GM10248 (cell line): ENCODE measurements around the gene SLC46A2.
A peak's percentile ranks its signal among the peaks of the same experiment; 100 is the strongest.

Experiments
- CTCF ChIA-PET: fragments of 300-600 bp; sonication (Branson Sonifier 250); formaldehyde crosslinking; extraction: SDS; loops from one replicate; lab custom pipeline; 2021; ENCODE audit warnings: antibody characterized with exemption; lab: Yijun Ruan, JAX
- POLR2A ChIA-PET: fragments of 350-650 bp; sonication (Branson Sonifier 250); formaldehyde crosslinking; extraction: SDS; loops from one replicate; lab custom pipeline; 2020; ENCODE audit warnings: antibody characterized with exemption; lab: Yijun Ruan, JAX
- DNase-seq: peaks from one replicate; pipeline ENCODE4 v3.0.0; 2012; ENCODE audit errors: extremely low spot score
- TF ChIP-seq, protein P1 (sequence below): IDR thresholded peaks from 2 replicates; pipeline ENCODE4 v1.5.1; 2012; ENCODE audit warnings: mild to moderate bottlenecking, low read depth; ENCODE audit errors: extremely low read depth, missing control alignments, control extremely low read depth

SLC46A2 gene

DNA sequence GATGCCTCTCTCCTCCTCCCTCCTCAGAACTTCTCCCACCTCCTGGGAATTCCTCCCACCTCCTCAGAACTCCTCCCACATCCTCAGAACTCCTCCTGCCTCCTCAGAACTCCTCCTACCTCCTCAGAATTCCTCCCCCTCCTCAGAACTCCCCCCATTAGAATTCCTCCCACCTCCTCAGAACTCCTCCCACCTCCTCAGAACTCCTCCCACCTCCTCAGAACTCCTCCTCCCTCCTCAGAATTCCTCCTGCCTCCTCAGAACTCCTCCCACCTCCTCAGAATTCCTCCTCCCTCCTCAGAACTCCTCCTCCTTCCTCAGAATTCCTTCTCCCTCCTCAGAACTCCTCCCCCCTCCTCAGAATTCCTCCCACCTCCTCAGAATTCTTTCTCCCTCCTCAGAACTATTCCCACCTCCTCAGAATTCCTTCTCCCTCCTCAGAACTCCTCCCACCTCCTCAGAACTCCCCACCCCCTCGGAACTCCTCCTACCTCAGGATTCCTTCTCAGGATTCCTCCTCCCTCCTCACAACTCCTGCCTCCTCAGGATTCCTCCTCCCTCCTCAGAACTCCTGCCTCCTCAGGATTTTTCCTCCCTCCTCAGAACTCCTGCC, 23.9 kb downstream of the SLC46A2 start:
- TF ChIP-seq, protein P1, sequence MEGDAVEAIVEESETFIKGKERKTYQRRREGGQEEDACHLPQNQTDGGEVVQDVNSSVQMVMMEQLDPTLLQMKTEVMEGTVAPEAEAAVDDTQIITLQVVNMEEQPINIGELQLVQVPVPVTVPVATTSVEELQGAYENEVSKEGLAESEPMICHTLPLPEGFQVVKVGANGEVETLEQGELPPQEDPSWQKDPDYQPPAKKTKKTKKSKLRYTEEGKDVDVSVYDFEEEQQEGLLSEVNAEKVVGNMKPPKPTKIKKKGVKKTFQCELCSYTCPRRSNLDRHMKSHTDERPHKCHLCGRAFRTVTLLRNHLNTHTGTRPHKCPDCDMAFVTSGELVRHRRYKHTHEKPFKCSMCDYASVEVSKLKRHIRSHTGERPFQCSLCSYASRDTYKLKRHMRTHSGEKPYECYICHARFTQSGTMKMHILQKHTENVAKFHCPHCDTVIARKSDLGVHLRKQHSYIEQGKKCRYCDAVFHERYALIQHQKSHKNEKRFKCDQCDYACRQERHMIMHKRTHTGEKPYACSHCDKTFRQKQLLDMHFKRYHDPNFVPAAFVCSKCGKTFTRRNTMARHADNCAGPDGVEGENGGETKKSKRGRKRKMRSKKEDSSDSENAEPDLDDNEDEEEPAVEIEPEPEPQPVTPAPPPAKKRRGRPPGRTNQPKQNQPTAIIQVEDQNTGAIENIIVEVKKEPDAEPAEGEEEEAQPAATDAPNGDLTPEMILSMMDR = no peak
- CTCF ChIA-PET = interaction anchor here (2.1 to 4.1 kb wide), 2 partner anchors 8 to 36 kb away, joined by 6 to 14 read pairs; no protein-coding TSS in a partner anchor
- POLR2A ChIA-PET = no interaction called here
- no peak for DNase-seq

- ChIA-PET CTCF (interaction anchor here (2.6 kb wide), 1 partner anchor 20 kb away, joined by 8 read pairs; no protein-coding TSS in a partner anchor), POLR2A (no interaction called here)
- no peak for DNase-seq
- TF ChIP-seq, protein P1 = no peak
These were observed 25.7 kb downstream of the SLC46A2 start for GRCh38 chr9:112864982-112865381.

- POLR2A ChIA-PET = no interaction called here
- TF ChIP-seq, protein P1 = no peak
- DNase-seq = no peak
- CTCF ChIA-PET = interaction anchor here (1.3 to 2.6 kb wide), 2 partner anchors 19 to 45 kb away, joined by 3 to 8 read pairs; no protein-coding TSS in a partner anchor
These were observed 26.3 kb downstream of the SLC46A2 start for GRCh38 chr9:112864403-112864802.

- ChIA-PET CTCF (interaction anchor here (0.7 to 2.6 kb wide), 3 partner anchors 19 to 44 kb away, joined by 3 to 8 read pairs (median 3); no protein-coding TSS in a partner anchor), POLR2A (interaction anchor here (0.6 kb wide), 1 partner anchor 167 kb away, joined by 3 read pairs; no protein-coding TSS in a partner anchor)
- peak; percentile 54 for DNase-seq
- TF ChIP-seq, protein P1 = no peak
These were observed 26.9 kb downstream of the SLC46A2 start for GRCh38 chr9:112863746-112864145.

DNA sequence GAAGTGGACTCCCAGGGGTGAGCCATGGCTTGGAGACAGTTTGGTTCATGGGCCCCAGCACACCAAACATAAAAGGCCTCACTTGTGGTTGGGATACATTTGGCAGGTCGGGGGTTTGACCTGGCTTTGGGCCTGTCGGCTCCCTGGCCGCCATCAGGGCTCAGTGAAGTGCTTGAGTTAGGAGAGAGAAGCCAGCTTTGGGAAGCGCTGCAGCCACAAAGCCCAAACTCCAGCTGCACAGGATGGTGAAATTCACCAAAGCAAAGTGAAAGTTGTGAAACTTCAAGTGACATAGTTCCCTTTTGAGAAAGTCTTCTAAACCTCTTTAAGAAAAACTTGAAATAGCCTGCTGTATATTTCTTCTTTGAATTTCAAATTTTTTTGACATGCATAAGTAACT, 27.5 kb downstream of the SLC46A2 start:
- no peak for DNase-seq
- POLR2A ChIA-PET = interaction anchor here (0.6 kb wide), 1 partner anchor 167 kb away, joined by 3 read pairs; no protein-coding TSS in a partner anchor
- CTCF ChIA-PET = interaction anchor here (0.7 to 2.6 kb wide), 3 partner anchors 18 to 44 kb away, joined by 3 to 8 read pairs (median 3); no protein-coding TSS in a partner anchor
- TF ChIP-seq, protein P1 = no peak

- ChIA-PET POLR2A (no interaction called here), CTCF (interaction anchor here (0.8 to 2.3 kb wide), 5 partner anchors 8 to 41 kb away, joined by 3 to 11 read pairs (median 4); no protein-coding TSS in a partner anchor)
- no peak for DNase-seq
- TF ChIP-seq, protein P1 = no peak
These were observed 28.8 kb downstream of the SLC46A2 start for GRCh38 chr9:112861638-112862555.
